GM21825 (cell line): ENCODE data around the gene GHDC.
"Not testable (repeated sequence)": the region's sequence is repeated elsewhere in the genome, so short reads cannot be mapped to it uniquely, and the experiment has no call there.

Source experiments
- ATAC-seq: cut with Tn5 transposase; IDR thresholded peaks from one replicate; pipeline ENCODE4 v1.9.1; 2021; ENCODE audit warnings: mild to moderate bottlenecking, moderate library complexity; ENCODE audit not compliant: unreplicated experiment

Gene GHDC

GRCh38 chr17:42193969-42194899, at the start of gene GHDC:
GHDC (minus strand) TSS chr17:42194494; CDS start chr17:42193581, 913 bp downstream.
- ATAC-seq, result peak; percentile 79

- ATAC-seq, result no peak
These were observed 49.2 kb upstream of the GHDC start for GRCh38 chr17:42243493-42243982.

- ATAC-seq, result no peak
These were observed 47.6 kb upstream of the GHDC start for GRCh38 chr17:42241871-42242270.

GRCh38 chr17:42240863-42241262, 46.6 kb upstream of the GHDC start:
- not testable (repeated sequence) for ATAC-seq

GRCh38 chr17:42240201-42240600, 45.9 kb upstream of the GHDC start:
- ATAC-seq, result no peak

GRCh38 chr17:42239576-42239975, 45.3 kb upstream of the GHDC start:
- ATAC-seq, result not testable (repeated sequence)

GRCh38 chr17:42236760-42237159, 42.5 kb upstream of the GHDC start:
- no peak for ATAC-seq

GRCh38 chr17:42233994-42234393, 39.7 kb upstream of the GHDC start:
- no peak for ATAC-seq

GRCh38 chr17:42233156-42233555, 38.9 kb upstream of the GHDC start:
- ATAC-seq, result no peak

- ATAC-seq, result no peak
These were observed 35.9 kb upstream of the GHDC start for GRCh38 chr17:42230225-42230624.

GRCh38 chr17:42227849-42228700, 33.8 kb upstream of the GHDC start:
- no peak for ATAC-seq

- no peak for ATAC-seq
These were observed 31.4 kb upstream of the GHDC start for GRCh38 chr17:42225646-42226045.

- no peak for ATAC-seq
These were observed 30.4 kb upstream of the GHDC start for GRCh38 chr17:42224651-42225050.

GRCh38 chr17:42221886-42222745, 27.8 kb upstream of the GHDC start:
- ATAC-seq, result no peak

GRCh38 chr17:42219280-42219679, 25.0 kb upstream of the GHDC start:
- ATAC-seq, result not testable (repeated sequence)

- no peak for ATAC-seq
These were observed 19.9 kb upstream of the GHDC start for GRCh38 chr17:42214156-42214555.

- ATAC-seq, result no peak
These were observed 18.1 kb upstream of the GHDC start for GRCh38 chr17:42212382-42212781.

GRCh38 chr17:42211921-42212341, 17.6 kb upstream of the GHDC start:
- ATAC-seq, result not testable (repeated sequence)

- no peak for ATAC-seq
These were observed 15.8 kb upstream of the GHDC start for GRCh38 chr17:42210046-42210445.

- ATAC-seq, result not testable (repeated sequence)
These were observed 11.9 kb upstream of the GHDC start for GRCh38 chr17:42206153-42206612.
